Vagina (tissue), 2 donors: Measurements from ENCODE around the gene IGSF3.
"Not testable (repeated sequence)": the region's sequence is repeated elsewhere in the genome, so short reads cannot be mapped to it uniquely, and the experiment has no call there.

ENCODE experiments used
- POLR2A ChIP-seq, 2 donors: fragments of 450-650 bp; IDR thresholded peaks; one replicate each; pipeline ENCODE4 v1.6.1; 2017; ENCODE audit warnings: antibody characterized with exemption in 2 of 2, mild to moderate bottlenecking in 2 of 2, moderate library complexity in 2 of 2
- TF ChIP-seq, protein P1 (sequence below), 3 experiments: fragments of 450-650 bp in 2 of 3; fragments of 200-600 bp in 1 of 3; sonication (generic) in 1 of 3; IDR thresholded peaks; one replicate each; pipeline ENCODE4 v1.5.1; 2017 to 2019; ENCODE audit warnings: antibody characterized with exemption in 3 of 3, mild to moderate bottlenecking in 2 of 3, moderate library complexity in 2 of 3

DNA sequence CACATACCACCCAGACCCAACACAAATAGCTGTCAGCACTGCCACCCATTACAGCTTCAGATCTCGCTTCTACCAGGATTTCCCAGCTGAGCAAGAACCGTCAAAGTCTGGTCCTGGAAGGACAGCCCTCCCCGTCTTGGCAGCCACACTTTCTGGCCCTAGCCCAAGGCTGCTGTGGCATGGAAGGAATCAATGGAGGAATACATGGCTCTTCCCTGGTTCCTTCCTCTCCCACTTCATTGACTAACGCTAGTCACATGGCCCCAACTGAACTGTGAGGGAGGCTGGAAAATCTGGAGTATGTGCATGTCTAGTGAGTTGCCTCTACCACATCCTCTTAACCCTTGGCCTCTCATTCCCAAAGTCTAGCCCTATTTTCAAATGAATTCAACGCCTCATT, 18.5 kb downstream of the IGSF3 start:
- TF ChIP-seq, protein P1, sequence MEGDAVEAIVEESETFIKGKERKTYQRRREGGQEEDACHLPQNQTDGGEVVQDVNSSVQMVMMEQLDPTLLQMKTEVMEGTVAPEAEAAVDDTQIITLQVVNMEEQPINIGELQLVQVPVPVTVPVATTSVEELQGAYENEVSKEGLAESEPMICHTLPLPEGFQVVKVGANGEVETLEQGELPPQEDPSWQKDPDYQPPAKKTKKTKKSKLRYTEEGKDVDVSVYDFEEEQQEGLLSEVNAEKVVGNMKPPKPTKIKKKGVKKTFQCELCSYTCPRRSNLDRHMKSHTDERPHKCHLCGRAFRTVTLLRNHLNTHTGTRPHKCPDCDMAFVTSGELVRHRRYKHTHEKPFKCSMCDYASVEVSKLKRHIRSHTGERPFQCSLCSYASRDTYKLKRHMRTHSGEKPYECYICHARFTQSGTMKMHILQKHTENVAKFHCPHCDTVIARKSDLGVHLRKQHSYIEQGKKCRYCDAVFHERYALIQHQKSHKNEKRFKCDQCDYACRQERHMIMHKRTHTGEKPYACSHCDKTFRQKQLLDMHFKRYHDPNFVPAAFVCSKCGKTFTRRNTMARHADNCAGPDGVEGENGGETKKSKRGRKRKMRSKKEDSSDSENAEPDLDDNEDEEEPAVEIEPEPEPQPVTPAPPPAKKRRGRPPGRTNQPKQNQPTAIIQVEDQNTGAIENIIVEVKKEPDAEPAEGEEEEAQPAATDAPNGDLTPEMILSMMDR (IDR thresholded peaks at IDR 0.05): not testable (repeated sequence)
- not testable (repeated sequence) for TF ChIP-seq POLR2A (IDR thresholded peaks at IDR 0.05)
